Measurements from ENCODE around the gene NPAS3. TPM values are rescaled to one million over a fixed set of nuclear protein-coding genes. Genes with fewer than 3 reads are reported as not detected.

Gene NPAS3
- total and polyA plus RNA-seq, 2 of the 8 experiments (the other 6 are each of a cell fraction or from before 2014, with no cell fraction given), result 0.11 to 0.60 TPM

GRCh38 chr14:33259764-33260163, 321.1 kb downstream of the NPAS3 start:
- no peaks in the 10 kb centered on the region for H3K79me1 ChIP-seq (ENCODE audit: low read depth, low read length)
- H3K27me3 ChIP-seq (replicated peaks in 1 of 4; ENCODE audit: control insufficient read depth in 3 of 4, extremely low read depth in 1 of 4, insufficient read depth in 3 of 4, low read length in 3 of 4), result no peaks in the 10 kb centered on the region
- no peaks in the 10 kb centered on the region for H4K20me1 ChIP-seq (replicated peaks in 1 of 2; ENCODE audit: control insufficient read depth in 1 of 2, insufficient read depth in 2 of 2, low read length in 2 of 2)
- H4K8ac ChIP-seq (ENCODE audit: extremely low read depth, insufficient read depth, low read length), result no peak overlapping the region
- no peaks in the 10 kb centered on the region for H3K23me2 ChIP-seq (ENCODE audit: low read depth, low read length)
- WGBS, 2 experiments (ENCODE audit: extremely low coverage in 1 of 2, insufficient coverage in 1 of 2, insufficient read length in 1 of 2, insufficient replicate concordance in 2 of 2, low coverage in 1 of 2, low lambda C conversion rate in 2 of 2, missing lambda C conversion rate in 1 of 2), result 92% methylated on average over 6 of the region's 6 CpGs; no CpG with 5 or more reads in 1 of the 2 experiments
- H3K36me3 ChIP-seq (ENCODE audit: control insufficient read depth in 2 of 4, insufficient read depth in 4 of 4, low read length in 3 of 4), result no peaks in the 10 kb centered on the region
- H3K9ac ChIP-seq (replicated peaks in 1 of 4; ENCODE audit: extremely low read depth in 1 of 4, low read depth in 3 of 4, low read length in 3 of 4), result no peak overlapping the region
- ChIA-PET CTCF (ENCODE audit: partially characterized antibody) (no interaction called here), POLR2A (ENCODE audit: partially characterized antibody) (no interaction called here)
- H2BK20ac ChIP-seq (ENCODE audit: low read length), result no peak overlapping the region
- no peak overlapping the region for H4K5ac ChIP-seq (ENCODE audit: insufficient read length, low read depth, low read length)
- H4K91ac ChIP-seq (replicated peaks; ENCODE audit: insufficient read length, low read length), result no peak overlapping the region
- no peak overlapping the region for H3K18ac ChIP-seq (ENCODE audit: extremely low read depth, low read length)
- no peak overlapping the region for H3K4me3 ChIP-seq (ENCODE audit: extremely low read depth in 1 of 4, insufficient read depth in 2 of 4, low read depth in 3 of 4, low read length in 4 of 4)
- no peaks in the 10 kb centered on the region for H3K4me1 ChIP-seq (replicated peaks in 1 of 4; ENCODE audit: control insufficient read depth in 3 of 4, insufficient read depth in 4 of 4, low read length in 3 of 4)
- no peak overlapping the region for H3K23ac ChIP-seq (ENCODE audit: insufficient read length)
- FAIRE-seq (no peak), DNase-seq (ENCODE audit: low read depth in 1 of 2, low spot score in 2 of 2) (no peak)
- no peak overlapping the region for H3K27ac ChIP-seq (ENCODE audit: low read depth, low read length)
- H2AFZ ChIP-seq (ENCODE audit: low read length), result no peak overlapping the region
- TF ChIP-seq TBP (IDR thresholded peaks at IDR 0.05; ENCODE audit: low read depth, low read length) (no peak), YY1 (IDR thresholded peaks at IDR 0.05; ENCODE audit: low read depth, low read length) (no peak), CBX8 (IDR thresholded peaks at IDR 0.05; ENCODE audit: borderline replicate concordance, low read depth, low read length) (no peak), TCF12 (IDR thresholded peaks at IDR 0.05; ENCODE audit: low read depth, low read length) (no peak), SIX5 (IDR thresholded peaks at IDR 0.05; ENCODE audit: low read depth, low read length) (no peak), BRCA1 (IDR thresholded peaks at IDR 0.05; ENCODE audit: low read depth, low read length) (no peak), SP1 (IDR thresholded peaks at IDR 0.05; ENCODE audit: low read depth, low read length) (no peak), BCL11A (IDR thresholded peaks at IDR 0.05; ENCODE audit: low read depth in 2 of 2, low read length in 2 of 2) (no peak)
- H3K9me3 ChIP-seq (ENCODE audit: insufficient read depth in 2 of 2, low read depth in 1 of 2, low read length in 1 of 2), result no peaks in the 10 kb centered on the region
- no peak overlapping the region for H3K4me2 ChIP-seq (ENCODE audit: insufficient read depth in 1 of 2, low read depth in 2 of 2, low read length in 2 of 2)
- H3K79me2 ChIP-seq (ENCODE audit: control insufficient read depth in 1 of 2, insufficient read depth in 2 of 2, low read length in 2 of 2), result no peaks in the 10 kb centered on the region
- H2BK120ac ChIP-seq (replicated peaks; ENCODE audit: low read depth, low read length), result no peak overlapping the region
- no peak overlapping the region for H2BK12ac ChIP-seq (ENCODE audit: low read depth, low read length)
- H2BK15ac ChIP-seq (ENCODE audit: low read length), result no peak overlapping the region
- H3K4ac ChIP-seq (replicated peaks; ENCODE audit: insufficient read length, low read depth, low read length), result no peak overlapping the region
- H3K56ac ChIP-seq (replicated peaks; ENCODE audit: insufficient read length, low read depth, low read length), result no peak overlapping the region
- no peak overlapping the region for H2BK5ac ChIP-seq (ENCODE audit: low read depth, low read length)
- H2AK5ac ChIP-seq (ENCODE audit: low read depth, low read length), result no peak overlapping the region
- no peak overlapping the region for H3K14ac ChIP-seq (ENCODE audit: insufficient read length)

All from H1 (cell line).